H9 (cell line): ENCODE data around the gene RAB43. TPM values are rescaled to one million over a fixed set of nuclear protein-coding genes. Genes with fewer than 3 reads are reported as not detected.

ENCODE experiments used
- DNase-seq: peaks from one replicate; pipeline ENCODE4 v3.0.0-alpha.2; 2017
- H2AFZ ChIP-seq: one replicate; pipeline ENCODE4 v1.6.1; 2013; ENCODE audit warnings: mild to moderate bottlenecking, low read length, control low read depth, moderate library complexity
- H2AK5ac ChIP-seq: 2 replicates; pipeline ENCODE4 v1.6.1; 2013; ENCODE audit warnings: low read length, control low read depth, mixed read lengths; ENCODE audit not compliant: insufficient read length
- H2BK120ac ChIP-seq: one replicate; pipeline ENCODE4 v1.6.1; 2013; ENCODE audit warnings: low read depth, mild to moderate bottlenecking, low read length, control low read depth, inconsistent platforms; ENCODE audit not compliant: poor library complexity, severe bottlenecking
- H2BK12ac ChIP-seq: 2 replicates; pipeline ENCODE4 v1.6.1; 2013; ENCODE audit warnings: low read length, control low read depth, mixed read lengths, low read depth; ENCODE audit not compliant: insufficient read length
- H2BK15ac ChIP-seq: 2 replicates; pipeline ENCODE4 v1.6.1; 2013; ENCODE audit warnings: low read depth, low read length, control low read depth
- H2BK20ac ChIP-seq: one replicate; pipeline ENCODE4 v1.6.1; 2013; ENCODE audit warnings: low read depth, mild to moderate bottlenecking, low read length, control low read depth, inconsistent platforms; ENCODE audit not compliant: poor library complexity, severe bottlenecking
- H2BK5ac ChIP-seq: 2 replicates; pipeline ENCODE4 v1.6.1; 2013; ENCODE audit warnings: low read length, control low read depth, mixed read lengths; ENCODE audit not compliant: insufficient read length
- H3K14ac ChIP-seq: 2 replicates; pipeline ENCODE4 v1.6.1; 2013; ENCODE audit warnings: low read length, control low read depth; ENCODE audit not compliant: insufficient read depth
- H3K18ac ChIP-seq: 2 replicates; pipeline ENCODE4 v1.6.1; 2013; ENCODE audit warnings: low read depth, mild to moderate bottlenecking, mixed read lengths, low read length, control low read depth; ENCODE audit not compliant: insufficient read length
- H3K23ac ChIP-seq: 2 replicates; pipeline ENCODE4 v1.6.1; 2013; ENCODE audit warnings: low read length, control low read depth, mixed read lengths, low read depth; ENCODE audit not compliant: insufficient read length
- H3K23me2 ChIP-seq: 2 replicates; pipeline ENCODE4 v1.6.1; 2013; ENCODE audit warnings: low read depth, mild to moderate bottlenecking, mixed read lengths, low read length, control low read depth; ENCODE audit not compliant: insufficient read length, poor library complexity, severe bottlenecking
- H3K27ac ChIP-seq: 2 replicates; pipeline ENCODE4 v1.5.1; 2013; ENCODE audit warnings: low read length, control low read depth, mixed read lengths, low read depth; ENCODE audit not compliant: insufficient read length
- H3K27me3 ChIP-seq: 2 replicates; pipeline ENCODE4 v1.6.1; 2013; ENCODE audit warnings: low read length, control low read depth, inconsistent platforms; ENCODE audit not compliant: insufficient read depth
- H3K4ac ChIP-seq: 2 replicates; pipeline ENCODE4 v1.6.1; 2013; ENCODE audit warnings: low read depth, mild to moderate bottlenecking, control low read depth, inconsistent platforms, low read length, moderate library complexity
- H3K4me1 ChIP-seq: 2 replicates; pipeline ENCODE4 v1.6.1; 2013; ENCODE audit warnings: low read length, control low read depth, inconsistent platforms; ENCODE audit not compliant: insufficient read depth
- H3K4me2 ChIP-seq: 2 replicates; pipeline ENCODE4 v1.6.1; 2013; ENCODE audit warnings: low read length, control low read depth, mixed read lengths; ENCODE audit not compliant: insufficient read length, insufficient read depth
- H3K56ac ChIP-seq: 2 replicates; pipeline ENCODE4 v1.6.1; 2013; ENCODE audit warnings: low read depth, mild to moderate bottlenecking, mixed read lengths, low read length, control low read depth; ENCODE audit not compliant: insufficient read length
- H3K79me1 ChIP-seq: 2 replicates; pipeline ENCODE4 v1.6.1; 2013; ENCODE audit warnings: low read depth, mild to moderate bottlenecking, moderate library complexity, low read length, control low read depth, inconsistent platforms; ENCODE audit not compliant: insufficient read depth, poor library complexity, severe bottlenecking
- H3K79me2 ChIP-seq: 2 replicates; pipeline ENCODE4 v1.6.1; 2013; ENCODE audit warnings: low read length, control low read depth, inconsistent platforms; ENCODE audit not compliant: insufficient read depth
- H3K9ac ChIP-seq: 2 replicates; pipeline ENCODE4 v1.6.1; 2013; ENCODE audit warnings: low read length, control low read depth, mixed read lengths; ENCODE audit not compliant: insufficient read length; ENCODE audit errors: extremely low read depth
- H3K9me3 ChIP-seq: one replicate; pipeline ENCODE4 v1.6.1; 2013; ENCODE audit warnings: low read depth, low read length, inconsistent platforms; ENCODE audit not compliant: control insufficient read depth
- H3T11ph ChIP-seq: one replicate; pipeline ENCODE4 v1.6.1; 2013; ENCODE audit warnings: mild to moderate bottlenecking, low read length, control low read depth, inconsistent platforms
- H4K20me1 ChIP-seq: one replicate; pipeline ENCODE4 v1.6.1; 2013; ENCODE audit not compliant: control insufficient read depth, insufficient read length, insufficient read depth
- H4K5ac ChIP-seq: 2 replicates; pipeline ENCODE4 v1.6.1; 2013; ENCODE audit warnings: low read depth, mild to moderate bottlenecking, mixed read lengths, low read length, control low read depth; ENCODE audit not compliant: insufficient read length
- H4K8ac ChIP-seq: replicated peaks from 2 replicates; pipeline ENCODE4 v1.6.1; 2013; ENCODE audit warnings: low read length, control low read depth, mixed read lengths, low read depth; ENCODE audit not compliant: insufficient read length
- H4K91ac ChIP-seq: 2 replicates; pipeline ENCODE4 v1.6.1; 2013; ENCODE audit warnings: low read depth, mild to moderate bottlenecking, moderate library complexity, mixed read lengths, low read length, control low read depth; ENCODE audit not compliant: insufficient read length
- H3K27ac Mint-ChIP-seq, 3 experiments: 2 replicates in 2 of 3; 3 replicates in 1 of 3; pipeline ENCODE4 v1.8.0; 2020 to 2021; ENCODE audit warnings: mixed read lengths in 3 of 3, mild to moderate bottlenecking in 1 of 3, moderate library complexity in 1 of 3
- H3K27me3 Mint-ChIP-seq: 2 replicates; pipeline ENCODE4 v1.8.0; 2021; ENCODE audit warnings: low read depth, mild to moderate bottlenecking, moderate library complexity, mixed read lengths
- H3K36me3 Mint-ChIP-seq, 3 experiments: 2 replicates in 2 of 3; 3 replicates in 1 of 3; pipeline ENCODE4 v1.8.0; 2020 to 2021; ENCODE audit warnings: low read depth in 3 of 3, mixed read lengths in 3 of 3; ENCODE audit not compliant: insufficient read depth in 1 of 3
- H3K4me1 Mint-ChIP-seq, 2 experiments: 2 replicates each; pipeline ENCODE4 v1.8.0; 2020; ENCODE audit warnings: mixed read lengths in 2 of 2
- H3K4me3 Mint-ChIP-seq, 2 experiments: 2 replicates in 1 of 2; 3 replicates in 1 of 2; pipeline ENCODE4 v1.8.0; 2020 to 2021; ENCODE audit warnings: mild to moderate bottlenecking in 2 of 2, mixed read lengths in 2 of 2, moderate library complexity in 1 of 2
- H3K9me3 Mint-ChIP-seq, 2 experiments: 2 replicates in 1 of 2; 3 replicates in 1 of 2; pipeline ENCODE4 v1.8.0; 2020; ENCODE audit warnings: mild to moderate bottlenecking in 2 of 2, mixed read lengths in 2 of 2, moderate library complexity in 1 of 2
- CTCF ChIP-seq: fragments of 200-600 bp; sonication (generic); conservative IDR thresholded peaks from 3 replicates; pipeline ENCODE4 v1.8.0; 2021; ENCODE audit warnings: antibody characterized with exemption, mild to moderate bottlenecking
- WGBS: extraction: QIAGEN DNeasy Blood & Tissue Kit; methylation state at CpG from one replicate; pipeline ENCODE4 v1.1.7; 2013; ENCODE audit warnings: missing lambda C conversion rate, low lambda C conversion rate, mixed read lengths; ENCODE audit not compliant: insufficient read length; ENCODE audit errors: extremely low coverage; 5-methylcytosine and 5-hydroxymethylcytosine counted together
- total RNA-seq: library from RNA; stranded (reverse); gene quantifications from 2 replicates; pipeline ENCODE4 v1.2.1, GENCODE V29; 2021

The RAB43 gene
- total RNA-seq, 1 experiment from 2014 or later: 13.6 TPM

- Histone ChIP-seq H3T11ph (no peak overlapping the region), H2AK5ac (no peak overlapping the region), H3K23ac (no peak overlapping the region), H3K56ac (no peak overlapping the region), H3K14ac (peak overlapping the region; percentile 96), H2BK120ac (no peak overlapping the region), H3K23me2 (peaks cover 10% of the 10 kb centered on the region), H3K4ac (no peak overlapping the region), H3K4me1 (peaks cover 4% of the 10 kb centered on the region; the same call in 1 of the 2 replicates), H3K18ac (peak overlapping the region; percentile 83), H2AFZ (no peak overlapping the region), H2BK12ac (peak overlapping the region; percentile 84), H4K20me1 (no peaks in the 10 kb centered on the region), H4K8ac (no peak overlapping the region), H3K27ac (peak overlapping the region; percentile 90), H3K4me2 (peak overlapping the region; percentile 84), H2BK20ac (no peak overlapping the region), H3K9ac (peak overlapping the region; percentile 82), H2BK15ac (peak overlapping the region; percentile 34; the same call in 1 of the 2 replicates), H3K79me1 (no peaks in the 10 kb centered on the region), H3K79me2 (peaks cover 10% of the 10 kb centered on the region; the same call in 1 of the 2 replicates), H3K27me3 (no peaks in the 10 kb centered on the region), H4K5ac (peak overlapping the region; percentile 84), H4K91ac (peak overlapping the region; percentile 77), H2BK5ac (peak overlapping the region; percentile 90), H3K9me3 (no peaks in the 10 kb centered on the region)
- 0 out of 3 replicates have a peak, but pooled peaks have one; percentile 23 for TF ChIP-seq CTCF
- Mint-ChIP-seq H3K27me3 (no peaks in the 10 kb centered on the region; the same call in none of the 2 replicates), H3K36me3 (peaks cover 0 to 4% (median 0%) of the 10 kb centered on the region in 3 experiments; a peak in 4 of 7 replicates), H3K27ac (peak overlapping the region; percentile 89 to 96 (median 94)), H3K4me1 (peaks cover 39 to 45% of the 10 kb centered on the region in 2 experiments), H3K4me3 (peak overlapping the region; percentile 82 to 91), H3K9me3 (no peaks in the 10 kb centered on the region)
- DNase-seq: peak; percentile 90
- WGBS: no CpG with 5 or more reads among the region's 18 CpGs
Observed at GRCh38 chr3:129120254-129121004, 1.2 kb downstream of the RAB43 start.
